ENCODE data around the gene SENP5.

Gene SENP5

GRCh38 chr3:196963631-196963953, 95.9 kb downstream of the SENP5 start:
- H3K9me3 Mint-ChIP-seq: no peaks in the 10 kb centered on the region
- no peak for TF ChIP-seq CTCF (IDR thresholded peaks at IDR 0.05; ENCODE audit: unreplicated experiment in 3 of 3)
- H3K4me1 Mint-ChIP-seq: no peaks in the 10 kb centered on the region
- H3K27me3 Mint-ChIP-seq (ENCODE audit: low read depth): peaks cover 51% of the 10 kb centered on the region
- no peak overlapping the region for H3K4me3 Mint-ChIP-seq
- H3K27ac Mint-ChIP-seq: no peak overlapping the region
- H3K36me3 Mint-ChIP-seq (ENCODE audit: low read depth): no peaks in the 10 kb centered on the region

- no peaks in the 10 kb centered on the region for H3K9me3 Mint-ChIP-seq
- TF ChIP-seq CTCF (IDR thresholded peaks at IDR 0.05; ENCODE audit: unreplicated experiment in 3 of 3): no peak
- H3K27me3 Mint-ChIP-seq (ENCODE audit: low read depth): peaks cover 54% of the 10 kb centered on the region
- no peaks in the 10 kb centered on the region for H3K36me3 Mint-ChIP-seq (ENCODE audit: low read depth)
- H3K4me1 Mint-ChIP-seq: no peaks in the 10 kb centered on the region
- no peak overlapping the region for H3K27ac Mint-ChIP-seq
- peak overlapping the region in 1 of 3 experiments; percentile 22 for H3K4me3 Mint-ChIP-seq
Observed at GRCh38 chr3:196965112-196965803, 97.5 kb downstream of the SENP5 start.

- Mint-ChIP-seq H3K36me3 (ENCODE audit: low read depth) (no peaks in the 10 kb centered on the region), H3K4me3 (no peak overlapping the region), H3K4me1 (no peaks in the 10 kb centered on the region), H3K9me3 (no peaks in the 10 kb centered on the region), H3K27me3 (ENCODE audit: low read depth) (peaks cover 59% of the 10 kb centered on the region), H3K27ac (no peak overlapping the region)
- TF ChIP-seq CTCF (IDR thresholded peaks at IDR 0.05; ENCODE audit: unreplicated experiment in 3 of 3): no peak
Observed at GRCh38 chr3:196965804-196966173, 98.1 kb downstream of the SENP5 start.

- H3K36me3 Mint-ChIP-seq (ENCODE audit: low read depth): no peaks in the 10 kb centered on the region
- no peaks in the 10 kb centered on the region for H3K9me3 Mint-ChIP-seq
- H3K4me1 Mint-ChIP-seq: no peaks in the 10 kb centered on the region
- H3K4me3 Mint-ChIP-seq: peak overlapping the region; percentile 71 to 80 (median 72)
- no peak for TF ChIP-seq CTCF (IDR thresholded peaks at IDR 0.05; ENCODE audit: unreplicated experiment in 3 of 3)
- peaks cover 56% of the 10 kb centered on the region for H3K27me3 Mint-ChIP-seq (ENCODE audit: low read depth)
- H3K27ac Mint-ChIP-seq: no peak overlapping the region
Observed at GRCh38 chr3:196966526-196967401, 99.0 kb downstream of the SENP5 start.

- H3K4me1 Mint-ChIP-seq: no peaks in the 10 kb centered on the region
- peaks cover 58% of the 10 kb centered on the region for H3K27me3 Mint-ChIP-seq (ENCODE audit: low read depth)
- H3K36me3 Mint-ChIP-seq (ENCODE audit: low read depth): no peaks in the 10 kb centered on the region
- H3K9me3 Mint-ChIP-seq: no peaks in the 10 kb centered on the region
- no peak overlapping the region for H3K27ac Mint-ChIP-seq
- TF ChIP-seq CTCF (IDR thresholded peaks at IDR 0.05; ENCODE audit: unreplicated experiment in 3 of 3): no peak
- H3K4me3 Mint-ChIP-seq: peak overlapping the region; percentile 72 to 83 (median 80)
Observed at GRCh38 chr3:196967412-196968232, 99.9 kb downstream of the SENP5 start.
